GM19193 (cell line): ENCODE results near the gene FYN.

Experiments
- POLR2A ChIP-seq: IDR thresholded peaks from 4 replicates; pipeline ENCODE4 v1.6.1; 2011; ENCODE audit not compliant: insufficient read depth, insufficient read length; ENCODE audit errors: extremely low read depth

Gene FYN

DNA sequence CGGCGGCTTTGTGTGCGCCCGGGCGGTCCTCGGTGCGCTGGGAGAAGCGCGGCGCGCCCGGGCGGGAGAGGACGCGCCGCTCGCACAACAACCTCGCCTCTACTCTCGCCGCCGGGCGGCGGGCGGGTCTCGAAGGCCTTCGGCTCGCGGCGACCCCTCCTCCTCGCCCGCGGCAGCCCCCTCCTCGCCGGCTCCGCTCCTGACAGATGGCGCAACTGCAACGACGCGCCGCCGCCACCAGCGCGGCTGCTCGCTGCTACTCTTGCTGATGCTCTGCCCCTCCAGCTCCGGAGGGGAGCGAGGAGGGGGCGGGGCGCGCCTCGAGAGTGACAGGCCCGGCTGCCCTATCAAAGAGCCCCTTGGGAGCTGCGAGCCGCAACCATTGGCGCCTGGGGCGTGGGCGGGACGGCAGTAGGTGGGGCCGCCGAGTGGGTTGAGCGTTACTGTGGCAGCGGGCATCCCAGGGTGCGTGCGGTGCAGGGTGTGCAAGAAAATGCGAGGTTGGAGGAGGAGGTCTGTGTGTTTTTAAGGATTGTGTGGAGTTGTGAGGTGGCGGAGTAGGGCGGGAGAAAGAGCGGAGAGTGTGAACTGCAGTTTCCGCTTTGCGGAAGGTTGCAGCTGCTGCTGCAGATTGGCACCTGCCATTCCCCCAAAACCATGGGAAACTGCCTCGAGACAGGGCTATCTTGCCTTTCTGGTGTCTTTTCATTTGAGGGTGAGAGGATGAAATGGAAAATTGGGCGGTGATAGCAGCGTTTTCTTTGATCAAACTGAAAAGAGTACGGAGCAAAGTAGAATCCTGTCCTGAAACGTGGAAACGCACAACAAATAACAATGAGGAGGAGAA, at the start of gene FYN:
Gene FYN, minus strand, starts transcription at position 275 of the 847 bp plus-strand sequence. CDS start 153,401 bp downstream, outside the sequence.
- TF ChIP-seq POLR2A, result no peak

DNA sequence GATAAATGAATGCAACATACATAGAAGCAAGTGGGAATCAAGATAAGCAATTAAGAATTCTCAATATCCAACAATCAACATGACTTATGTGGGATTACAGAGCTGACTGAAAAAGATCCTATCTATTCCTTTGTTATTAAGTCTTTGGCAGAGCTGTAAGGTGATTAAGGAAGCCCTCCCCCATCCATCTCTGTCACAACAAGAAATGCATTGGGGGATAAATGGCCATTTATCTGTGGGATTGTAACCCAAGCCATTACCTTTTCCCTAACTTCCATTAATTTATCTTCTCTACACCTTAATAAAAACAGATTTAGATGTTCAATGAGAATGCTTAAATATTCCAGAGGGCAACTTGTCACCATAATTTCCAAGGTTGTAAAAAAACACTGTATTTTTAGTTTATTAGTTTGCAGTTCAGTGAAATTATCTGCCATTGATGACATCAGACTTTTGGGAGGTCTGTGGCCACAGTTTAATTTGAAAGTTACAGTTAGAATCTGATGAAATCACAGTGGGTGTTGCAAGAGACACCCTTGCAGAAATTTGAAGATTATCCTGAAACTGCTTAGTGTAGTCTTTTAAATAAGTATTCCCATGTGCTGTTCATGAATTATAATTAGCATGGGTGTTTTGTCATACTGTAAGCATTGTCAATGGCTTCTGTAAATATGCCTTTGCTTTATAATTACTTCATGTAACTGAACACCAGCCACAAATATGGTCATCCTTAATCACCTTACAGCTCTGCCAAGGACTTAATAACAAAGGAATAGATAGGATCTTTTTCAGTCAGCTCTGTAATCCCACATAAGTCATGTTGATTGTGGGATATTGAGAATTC, 49.4 kb upstream of the FYN start:
- TF ChIP-seq POLR2A, result no peak

DNA sequence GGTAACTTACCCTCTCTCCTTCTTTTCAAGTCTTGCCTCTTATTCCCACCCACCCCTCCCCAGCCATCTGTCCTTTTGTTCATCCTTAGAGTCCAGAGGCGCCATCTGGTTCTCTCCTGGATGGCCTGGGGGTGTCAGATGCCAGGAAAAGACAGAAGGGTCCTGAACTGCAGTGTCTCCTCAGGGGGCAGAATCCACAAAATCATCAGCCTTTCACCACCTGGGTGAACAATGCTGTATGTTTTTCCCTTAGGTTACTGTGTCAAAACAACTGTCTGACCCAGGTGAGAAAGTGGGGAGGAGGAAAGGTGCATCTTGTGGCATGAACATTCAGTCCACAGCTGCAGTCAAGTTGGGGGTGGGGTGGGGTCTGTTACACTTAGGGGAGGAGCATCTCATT, 47.9 kb upstream of the FYN start:
- TF ChIP-seq POLR2A, result no peak

DNA sequence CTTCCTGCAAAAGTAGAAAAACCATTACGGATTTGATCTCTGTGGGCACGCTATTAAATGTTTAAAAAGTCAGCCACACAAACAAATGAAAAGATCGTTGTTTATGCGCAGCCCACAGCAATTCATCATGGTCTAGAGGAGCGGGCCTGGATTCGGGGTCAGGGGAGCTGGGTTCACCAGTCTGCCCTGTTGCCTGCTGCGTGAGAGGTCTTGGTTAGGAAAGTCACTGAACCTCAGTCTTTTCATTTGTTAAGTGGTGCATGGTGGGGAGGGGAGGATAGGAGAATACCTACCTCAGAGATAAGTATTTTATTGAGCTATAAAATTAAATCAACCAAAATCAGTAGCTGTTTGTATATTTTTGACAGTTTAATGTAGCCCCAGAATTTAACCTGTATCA, 47.3 kb upstream of the FYN start:
- no peak for TF ChIP-seq POLR2A

DNA sequence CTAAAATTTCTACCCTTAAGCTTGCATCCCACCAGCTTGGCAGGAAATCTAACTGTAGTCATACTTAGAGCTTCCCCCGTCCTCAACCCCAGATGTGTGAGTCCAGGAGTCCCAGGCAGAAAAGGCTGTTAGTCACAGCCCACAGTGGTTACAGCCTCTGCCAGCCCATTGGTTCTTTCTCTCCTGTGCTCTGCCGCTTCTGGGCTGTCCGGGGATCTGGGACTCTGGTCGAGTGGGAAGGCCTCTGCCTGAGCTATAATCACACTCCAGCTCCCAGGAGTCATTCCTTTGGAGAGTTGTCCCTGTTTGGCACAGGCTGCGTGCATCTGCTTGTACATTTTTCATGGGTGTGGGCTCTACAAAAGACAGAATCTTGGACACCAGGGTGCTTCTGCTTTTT, 45.6 kb upstream of the FYN start:
- TF ChIP-seq POLR2A, result no peak

DNA sequence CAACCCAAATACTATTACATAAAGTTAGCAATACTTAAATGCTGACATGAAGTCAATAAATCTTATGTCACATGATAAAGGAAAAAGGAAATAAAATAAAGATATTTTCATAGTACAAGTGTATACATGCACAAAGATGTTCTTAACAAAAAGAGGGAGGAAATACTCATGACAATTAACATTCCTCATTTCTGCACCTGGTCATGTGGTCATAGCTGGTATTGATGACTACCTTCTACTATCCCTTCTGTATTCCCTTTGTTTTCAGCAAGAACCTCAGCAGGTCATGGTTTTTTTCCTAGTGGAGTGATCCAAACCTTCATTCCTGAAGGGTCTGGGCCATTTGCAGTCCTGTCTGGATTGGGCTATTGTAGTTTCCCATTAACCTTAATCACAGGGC, 43.5 kb upstream of the FYN start:
- no peak for TF ChIP-seq POLR2A

DNA sequence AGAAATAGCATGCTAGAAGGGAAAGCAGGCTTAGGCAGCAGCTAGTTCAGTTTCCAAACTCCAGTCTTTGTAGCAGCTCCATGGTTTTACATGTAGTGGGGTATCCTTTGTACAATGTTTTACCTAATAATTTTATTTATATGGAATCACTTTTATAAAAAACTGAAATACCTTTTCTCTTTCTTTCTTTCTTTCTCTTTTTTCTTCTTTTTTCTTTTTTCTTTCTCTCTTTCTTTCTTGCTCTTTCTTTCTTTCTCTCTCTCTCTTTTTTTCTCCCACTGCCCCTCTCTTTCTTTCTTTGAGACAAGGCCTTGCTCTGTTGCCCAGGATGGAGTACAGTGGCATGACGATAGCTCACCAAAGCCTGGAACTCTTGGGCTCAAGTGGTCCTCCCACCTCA, 41.4 kb upstream of the FYN start:
- TF ChIP-seq POLR2A, result no peak

DNA sequence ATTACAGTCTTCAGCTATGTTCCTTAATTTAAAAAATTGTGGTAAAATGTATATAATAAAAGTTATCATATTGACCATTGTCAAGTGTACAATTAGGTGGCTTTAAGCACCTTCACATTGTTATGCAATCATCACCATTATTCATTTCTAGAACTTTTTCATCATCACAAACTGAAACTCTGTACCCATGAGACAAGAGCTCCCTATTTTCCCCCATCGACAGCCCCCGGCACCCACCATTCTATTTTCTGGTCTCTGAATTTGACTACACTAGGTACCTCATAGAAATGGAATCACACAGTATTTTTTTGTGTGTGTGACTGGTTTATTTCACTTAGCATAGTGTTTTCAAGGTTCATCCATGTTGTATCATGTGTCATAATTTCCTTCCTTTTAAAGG, 39.7 kb upstream of the FYN start:
- no peak for TF ChIP-seq POLR2A

DNA sequence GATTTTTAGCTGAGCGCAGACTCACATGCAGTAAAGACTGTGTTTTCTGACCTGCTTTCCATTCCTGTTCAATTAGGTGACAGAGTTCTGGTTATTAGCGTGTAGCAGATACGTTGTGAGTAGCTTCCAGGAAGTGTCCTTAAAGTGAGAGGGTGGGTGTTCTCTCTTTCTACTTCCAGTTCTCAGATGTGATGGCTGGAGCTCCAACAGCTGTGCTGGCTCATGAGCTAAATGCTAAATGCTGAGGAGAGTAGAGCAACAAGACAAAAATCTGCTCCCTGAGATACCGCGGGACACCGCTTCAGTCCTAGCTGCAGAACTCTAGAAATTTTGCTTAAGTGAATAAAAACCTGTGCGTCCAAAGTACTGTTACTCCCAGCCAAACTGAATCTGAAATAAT, 38.2 kb upstream of the FYN start:
- TF ChIP-seq POLR2A, result no peak

DNA sequence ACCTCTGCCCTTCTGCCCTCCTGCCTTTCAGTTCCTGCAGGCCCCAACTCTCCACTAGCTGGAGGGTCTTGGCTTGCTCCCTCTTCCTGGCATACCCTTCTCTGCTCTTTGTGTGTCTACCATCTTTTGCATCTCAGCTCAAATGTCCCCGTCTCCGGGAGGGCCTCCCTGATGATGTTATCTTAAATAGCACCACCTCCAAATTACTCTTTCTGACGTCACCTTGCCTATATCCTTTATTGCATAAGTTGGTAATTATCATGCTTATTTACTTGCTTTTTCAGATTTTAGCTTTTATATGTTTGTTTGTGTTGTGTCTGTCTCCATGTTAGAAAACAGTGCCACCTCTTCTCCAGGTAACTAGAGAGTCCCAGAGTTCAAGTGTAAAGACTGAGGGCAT, 36.0 kb upstream of the FYN start:
- no peak for TF ChIP-seq POLR2A

DNA sequence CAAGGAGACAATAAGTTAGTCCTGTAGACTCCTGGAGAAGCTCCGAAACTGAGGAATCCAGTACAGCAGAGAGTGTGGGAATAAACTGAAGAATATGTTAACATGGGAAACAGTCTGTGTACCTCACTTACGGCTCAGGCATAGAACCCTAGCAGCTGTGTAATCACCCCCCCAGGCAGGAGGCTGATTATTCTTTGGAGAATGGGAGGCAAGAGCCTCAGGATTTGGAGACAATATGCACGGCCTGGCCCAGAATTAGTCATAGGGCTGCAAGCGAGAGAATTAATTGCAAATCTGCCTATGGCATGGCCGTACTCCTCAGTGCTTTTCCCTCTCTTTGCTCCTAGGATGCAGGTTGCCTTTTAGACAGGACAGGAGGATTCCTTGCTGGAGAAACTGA, 27.5 kb upstream of the FYN start:
- TF ChIP-seq POLR2A, result no peak

DNA sequence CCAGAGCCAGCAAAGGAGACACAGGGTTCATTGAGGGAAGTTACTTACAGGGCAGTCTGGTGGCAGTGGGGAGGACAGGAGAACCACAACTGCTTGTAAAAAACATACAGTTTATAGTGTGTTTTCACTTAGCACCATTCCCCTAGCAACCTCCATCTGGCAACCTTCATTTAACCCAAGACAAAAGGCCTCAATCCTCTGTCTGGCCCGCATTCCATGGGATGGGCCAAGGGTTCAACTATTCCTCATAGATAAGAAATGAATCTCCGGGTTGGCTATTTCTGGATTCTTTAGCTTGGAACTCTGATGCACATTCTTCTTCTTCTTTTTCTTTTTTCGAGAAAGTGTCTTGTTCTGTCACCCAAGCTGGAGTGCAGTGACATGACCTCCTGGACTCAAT, 26.3 kb upstream of the FYN start:
- TF ChIP-seq POLR2A, result no peak

DNA sequence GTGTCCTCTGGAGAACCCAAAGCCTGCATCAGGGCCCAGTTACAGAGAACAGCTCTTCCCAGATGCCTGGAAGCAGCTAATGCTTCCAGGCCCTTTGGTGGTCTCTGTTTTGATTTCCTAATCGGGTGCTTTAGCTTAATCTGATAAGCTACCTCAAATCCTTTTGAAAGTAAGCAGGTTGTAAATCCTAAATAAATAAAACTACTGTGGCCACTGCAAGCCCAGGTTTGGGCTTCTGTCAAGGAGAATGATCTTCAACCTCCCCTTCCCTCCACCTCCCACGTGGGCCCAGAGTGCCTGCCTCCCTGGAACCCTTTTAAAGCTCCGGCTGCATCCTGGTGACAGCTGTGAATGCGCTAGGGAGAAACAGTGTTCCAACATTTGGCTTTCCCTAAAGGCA, 25.2 kb upstream of the FYN start:
- TF ChIP-seq POLR2A, result no peak

DNA sequence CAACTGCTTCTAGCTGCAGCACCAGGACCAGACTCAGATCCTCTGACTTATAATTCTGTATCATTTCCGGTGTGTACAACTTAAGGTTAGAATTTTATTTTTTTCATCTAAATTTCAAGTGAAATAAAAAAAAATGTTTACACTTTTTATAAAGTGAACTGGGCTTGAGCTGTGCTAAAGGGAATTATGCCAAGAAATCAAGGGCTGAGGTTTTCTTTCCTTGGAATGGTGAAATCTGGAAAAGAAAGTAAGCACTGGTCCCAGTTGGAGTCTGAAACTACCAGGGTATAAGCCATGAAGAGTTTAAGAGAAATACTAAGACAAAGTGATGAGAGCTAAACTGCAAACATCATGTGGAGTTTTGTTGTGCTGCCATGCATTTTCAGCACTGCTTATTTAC, 21.7 kb upstream of the FYN start:
- TF ChIP-seq POLR2A, result no peak

DNA sequence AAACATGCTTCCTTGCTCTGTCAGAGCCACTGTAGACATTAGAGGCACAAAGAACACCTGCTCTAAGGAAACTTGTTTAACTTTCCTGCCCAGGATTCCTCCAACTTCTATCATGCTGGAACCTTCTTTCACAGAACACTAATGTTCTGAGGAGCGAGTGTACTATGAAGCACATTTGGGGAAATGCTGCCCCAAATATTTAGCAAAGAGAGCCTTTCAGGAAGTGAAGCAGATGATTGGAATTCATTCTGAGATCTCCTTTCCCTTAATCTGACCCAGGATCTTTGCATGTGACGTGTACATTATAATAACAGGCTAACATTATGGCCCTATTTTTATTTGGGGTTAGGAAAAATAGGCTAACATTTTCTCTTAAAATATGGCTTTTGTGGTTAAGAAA, 21.0 kb upstream of the FYN start:
- no peak for TF ChIP-seq POLR2A

DNA sequence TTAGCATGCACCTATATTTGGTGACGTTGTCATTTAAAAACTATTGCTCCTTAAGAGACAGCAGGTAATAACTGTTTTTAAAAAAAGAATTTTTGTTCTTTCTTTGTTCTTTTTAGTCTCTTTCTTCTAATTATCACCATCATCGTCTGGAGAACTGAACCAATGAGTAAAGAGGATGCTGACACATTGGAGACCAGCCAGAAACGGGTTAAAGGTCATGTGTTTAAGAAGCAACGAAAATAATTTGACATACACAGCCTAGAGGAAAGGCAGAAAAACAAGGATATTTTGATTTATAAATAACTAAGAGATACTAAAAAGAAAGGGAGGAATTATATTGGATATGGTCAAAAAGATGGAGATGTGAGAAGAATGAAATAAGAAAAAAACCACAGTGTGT, 19.2 kb upstream of the FYN start:
- TF ChIP-seq POLR2A, result no peak
